Measurements from ENCODE around the gene LIF. TPM values are rescaled to one million over a fixed set of nuclear protein-coding genes. Genes with fewer than 3 reads are reported as not detected.

Gene LIF
- total and polyA plus RNA-seq, 2 of the 4 experiments (the other 2 are of a cell fraction) = 130 to 214 TPM

DNA sequence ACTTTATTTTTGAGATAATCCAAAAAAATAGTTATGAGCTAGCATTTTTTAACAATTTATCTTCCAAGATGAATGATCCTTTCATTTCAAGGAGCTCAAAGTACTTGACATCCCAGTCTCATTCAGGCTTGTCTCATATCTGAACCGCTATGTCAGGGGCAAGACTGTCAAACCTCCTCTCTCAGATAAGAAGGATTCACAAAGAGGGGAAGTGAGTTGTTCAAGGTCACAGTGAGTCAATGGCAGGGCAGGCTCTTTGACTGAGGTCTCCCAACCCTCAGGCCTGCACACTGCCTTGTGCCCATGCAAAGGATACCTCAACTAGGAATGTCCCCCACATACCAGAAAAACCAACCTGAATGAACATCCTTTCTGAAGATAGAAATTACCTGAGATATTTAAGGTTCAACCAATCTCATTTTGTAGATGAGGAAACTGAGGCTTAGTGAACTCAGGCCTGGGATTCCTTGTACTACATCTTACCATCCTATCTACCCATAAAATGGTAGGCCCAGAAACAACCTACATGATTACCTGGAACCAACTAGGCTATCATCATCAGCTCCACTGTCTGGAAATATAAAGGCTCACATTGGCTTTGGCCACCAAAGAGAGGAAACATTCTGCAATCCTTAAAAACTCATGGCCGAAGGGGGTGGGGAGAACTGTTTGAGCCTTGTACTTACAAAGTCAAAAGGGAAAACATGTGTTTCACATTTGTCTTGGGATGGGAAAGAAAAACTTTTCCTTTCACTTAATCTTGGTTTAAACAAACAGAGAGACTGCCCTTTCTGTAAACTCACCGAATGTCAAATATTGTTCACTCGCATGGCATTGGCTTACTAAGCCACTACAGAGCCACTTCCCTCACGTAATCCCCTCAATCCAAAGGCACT, 51.1 kb downstream of the LIF start:
- H4K8ac ChIP-seq (ENCODE audit: low read depth in 2 of 2, low read length in 2 of 2) = peak overlapping the region; percentile 87 to 92
- peak overlapping the region; percentile 92 for H2AK9ac ChIP-seq (replicated peaks; ENCODE audit: low read depth, low read length, poor library complexity)
- H3K27ac ChIP-seq (ENCODE audit: insufficient read depth, low read length) = peak overlapping the region; percentile 96
- peak; percentile 43 for ATAC-seq (ENCODE audit: low read depth)
- H4K5ac ChIP-seq (ENCODE audit: low read depth, low read length) = peak overlapping the region; percentile 100
- H2AK5ac ChIP-seq (ENCODE audit: low read depth, low read length) = peak overlapping the region; percentile 89
- peak overlapping the region; percentile 98 for H3K14ac ChIP-seq (replicated peaks; ENCODE audit: low read depth, low read length)
- peak overlapping the region; percentile 58 for H3K9ac ChIP-seq (ENCODE audit: low read depth, low read length)
- intact Hi-C loops (cut with micrococcal nuclease) (loop anchor here (1.0 to 5.0 kb wide), 3 partner anchors 10 to 81 kb away; no protein-coding TSS in a partner anchor), in situ Hi-C loops (cut with MboI; ENCODE audit: low sequenced_read_pairs) (no loop called here), dilution Hi-C loops (cut with HindIII; ENCODE audit: low sequenced_read_pairs, unreplicated experiment) (no loop called here)
- peak overlapping the region; percentile 100 for H3K18ac ChIP-seq (ENCODE audit: low read depth, low read length)
- H3K79me1 ChIP-seq (ENCODE audit: low read depth in 1 of 2, low read length in 2 of 2) = no peaks in the 10 kb centered on the region
- peak overlapping the region; percentile 99 for H2BK20ac ChIP-seq (ENCODE audit: low read depth, low read length)
- peak overlapping the region; percentile 99 for H2BK120ac ChIP-seq (ENCODE audit: low read depth, low read length)
- H3K27me3 ChIP-seq (ENCODE audit: control insufficient read depth, insufficient read depth, low read length) = no peaks in the 10 kb centered on the region
- H3K4me3 ChIP-seq (ENCODE audit: insufficient read depth, low read depth, low read length) = no peak overlapping the region
- H3K4ac ChIP-seq (ENCODE audit: low read depth, low read length) = peak overlapping the region; percentile 97
- TF ChIP-seq MAZ (IDR thresholded peaks at IDR 0.05; ENCODE audit: borderline replicate concordance, low read depth, low read length) = no peak
- no peak; the same call in 1 of the 2 replicates for TF ChIP-seq FOS (IDR thresholded peaks at IDR 0.05; ENCODE audit: low read depth, low read length)
- peak; percentile 64 for TF ChIP-seq CEBPB (IDR thresholded peaks at IDR 0.05; ENCODE audit: low read depth, low read length)
- TF ChIP-seq SMC3 (IDR thresholded peaks at IDR 0.05; ENCODE audit: low read depth, low read length) = peak; percentile 28
- peak; percentile 19; the same call in 1 of the 2 replicates for TF ChIP-seq CHD1 (IDR thresholded peaks at IDR 0.05; ENCODE audit: low read depth, low read length)
- TF ChIP-seq, protein P1, sequence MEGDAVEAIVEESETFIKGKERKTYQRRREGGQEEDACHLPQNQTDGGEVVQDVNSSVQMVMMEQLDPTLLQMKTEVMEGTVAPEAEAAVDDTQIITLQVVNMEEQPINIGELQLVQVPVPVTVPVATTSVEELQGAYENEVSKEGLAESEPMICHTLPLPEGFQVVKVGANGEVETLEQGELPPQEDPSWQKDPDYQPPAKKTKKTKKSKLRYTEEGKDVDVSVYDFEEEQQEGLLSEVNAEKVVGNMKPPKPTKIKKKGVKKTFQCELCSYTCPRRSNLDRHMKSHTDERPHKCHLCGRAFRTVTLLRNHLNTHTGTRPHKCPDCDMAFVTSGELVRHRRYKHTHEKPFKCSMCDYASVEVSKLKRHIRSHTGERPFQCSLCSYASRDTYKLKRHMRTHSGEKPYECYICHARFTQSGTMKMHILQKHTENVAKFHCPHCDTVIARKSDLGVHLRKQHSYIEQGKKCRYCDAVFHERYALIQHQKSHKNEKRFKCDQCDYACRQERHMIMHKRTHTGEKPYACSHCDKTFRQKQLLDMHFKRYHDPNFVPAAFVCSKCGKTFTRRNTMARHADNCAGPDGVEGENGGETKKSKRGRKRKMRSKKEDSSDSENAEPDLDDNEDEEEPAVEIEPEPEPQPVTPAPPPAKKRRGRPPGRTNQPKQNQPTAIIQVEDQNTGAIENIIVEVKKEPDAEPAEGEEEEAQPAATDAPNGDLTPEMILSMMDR (conservative IDR thresholded peaks at IDR 0.05; ENCODE audit: low read depth, low read length) = no peak
- 0 out of 2 replicates have a peak, but pooled peaks have one; percentile 27 for TF ChIP-seq MXI1 (IDR thresholded peaks at IDR 0.05; ENCODE audit: borderline replicate concordance, low read depth, low read length)
- TF ChIP-seq RAD21 (IDR thresholded peaks at IDR 0.05; ENCODE audit: low read length) = peak; percentile 40
- peak; percentile 31 for TF ChIP-seq POLR2A (IDR thresholded peaks at IDR 0.05; ENCODE audit: low read depth, low read length)
- TF ChIP-seq BHLHE40 (IDR thresholded peaks at IDR 0.05; ENCODE audit: low read depth, low read length) = no peak
- TF ChIP-seq RFX5 (IDR thresholded peaks at IDR 0.05; ENCODE audit: low read depth, low read length) = no peak
- H3K23ac ChIP-seq (ENCODE audit: low read depth, low read length) = peak overlapping the region; percentile 87
- H2AFZ ChIP-seq (replicated peaks; ENCODE audit: low read length, poor library complexity) = no peak overlapping the region
- H3K4me2 ChIP-seq (ENCODE audit: low read depth, low read length) = peak overlapping the region; percentile 40; the same call in 1 of the 2 replicates
- ChIA-PET POLR2A (ENCODE audit: unreplicated experiment) (interaction anchor here (0.6 to 2.3 kb wide), 8 partner anchors 10 to 78 kb away, joined by 3 to 15 read pairs (median 6); no protein-coding TSS in a partner anchor), CTCF (interaction anchor here (1.4 kb wide), 2 partner anchors 10 to 87 kb away, joined by 4 to 7 read pairs; no protein-coding TSS in a partner anchor)
- H3K9me3 ChIP-seq (ENCODE audit: control insufficient read depth, insufficient read depth, low read length) = no peaks in the 10 kb centered on the region
- H3K56ac ChIP-seq (ENCODE audit: extremely low read depth, insufficient read depth, low read length) = peak overlapping the region; percentile 98
- peak overlapping the region; percentile 99 for H2BK5ac ChIP-seq (ENCODE audit: low read depth, low read length, poor library complexity, severe bottlenecking)
- H2BK15ac ChIP-seq (ENCODE audit: low read depth, low read length) = peak overlapping the region; percentile 96
- H3K9me1 ChIP-seq (ENCODE audit: insufficient read depth, low read length) = peaks cover 24% of the 10 kb centered on the region
- 0% methylated on average over 2 of the region's 5 CpGs; no CpG with 5 or more reads in 1 of the 2 experiments for WGBS, 2 experiments (ENCODE audit: extremely low coverage in 2 of 2, insufficient read length in 1 of 2)
- H4K91ac ChIP-seq (ENCODE audit: insufficient read depth, low read depth, low read length) = peak overlapping the region; percentile 100
- BruUV-seq (replicated peaks) = TSS peak; percentile 94
- no peaks in the 10 kb centered on the region for H3K36me3 ChIP-seq (ENCODE audit: control insufficient read depth, insufficient read depth, low read length)
- H4K20me1 ChIP-seq (ENCODE audit: insufficient read depth, low read length) = peaks cover 4% of the 10 kb centered on the region; the same call in 1 of the 2 replicates
- H3K4me1 ChIP-seq (ENCODE audit: control insufficient read depth, insufficient read depth, low read length) = peaks cover 32% of the 10 kb centered on the region
- peak; percentile 64 for DNase-seq
